GM12878 (cell line): ENCODE data around the gene CTSC. TPM values are rescaled to one million over a fixed set of nuclear protein-coding genes. Genes with fewer than 3 reads are reported as not detected.

Experiments used
- ATAC-seq: fragments of 200-7000 bp; cut with Tn5 transposase; 3 replicates; pipeline ENCODE4 v1.9.1; 2020; ENCODE audit warnings: mild to moderate bottlenecking, moderate library complexity
- BruUV-seq: library from RNA; stranded (reverse); fragments of 400-500 nt; replicated peaks from 2 replicates; lab custom pipeline; 2021; lab: Mats Ljungman, UMichigan
- CTCF ChIA-PET: fragments of 300-600 bp; sonication (Branson Sonifier 250); formaldehyde crosslinking; extraction: SDS; loops from one replicate; lab custom pipeline; 2021; ENCODE audit warnings: inconsistent platforms; lab: Yijun Ruan, JAX
- POLR2A ChIA-PET: fragments of 350-600 bp; formaldehyde crosslinking; extraction: SDS; loops from one replicate; lab custom pipeline; 2021; ENCODE audit warnings: inconsistent platforms; lab: Charles Lee
- RAD21 ChIA-PET: fragments of 300-600 bp; sonication (Branson Sonifier 250); formaldehyde crosslinking; loops from one replicate; lab custom pipeline; 2023; ENCODE audit warnings: antibody characterized with exemption; ENCODE audit not compliant: unreplicated experiment; lab: Charles Lee
- SMC1A ChIA-PET: fragments of 300-600 bp; sonication (Branson Sonifier 250); formaldehyde crosslinking; loops from one replicate; lab custom pipeline; 2023; ENCODE audit not compliant: unreplicated experiment, uncharacterized antibody; lab: Charles Lee
- DNase-seq: peaks from one replicate; pipeline ENCODE4 v3.0.0-alpha.2; 2011; ENCODE audit warnings: low read depth, low spot score
- FAIRE-seq: peaks from 3 replicates; lab custom pipeline; 2011; peaks lifted over from hg19 to GRCh38; lab: Jason Lieb, UNC
- H2AFZ ChIP-seq: 2 replicates; pipeline ENCODE4 v1.6.0; 2011; ENCODE audit warnings: low read depth, low read length, control low read depth; ENCODE audit not compliant: control insufficient read depth
- H3K27ac ChIP-seq: 2 replicates; pipeline ENCODE4 v1.5.1; 2011; ENCODE audit warnings: control low read depth; ENCODE audit not compliant: control insufficient read depth, insufficient read depth
- H3K27me3 ChIP-seq, 2 experiments: replicated peaks in 1 of 2; 2 replicates each; pipeline versions ENCODE4 v1.6.0 to v1.6.1; 2011; ENCODE audit warnings: low read length in 1 of 2; ENCODE audit not compliant: control insufficient read depth in 2 of 2, insufficient read depth in 2 of 2
- H3K36me3 ChIP-seq, 2 experiments: 2 replicates each; pipeline ENCODE4 v1.5.1; 2011; ENCODE audit warnings: low read length in 1 of 2; ENCODE audit not compliant: control insufficient read depth in 2 of 2, insufficient read depth in 2 of 2
- H3K4me1 ChIP-seq: 2 replicates; pipeline ENCODE4 v1.6.1; 2011; ENCODE audit warnings: mild to moderate bottlenecking, low read length, moderate library complexity, mixed read lengths; ENCODE audit not compliant: control insufficient read depth, insufficient read depth
- H3K4me2 ChIP-seq: 2 replicates; pipeline ENCODE4 v1.6.0; 2011; ENCODE audit warnings: control low read depth; ENCODE audit not compliant: control insufficient read depth, insufficient read depth
- H3K4me3 ChIP-seq: fragments of 200-600 bp; sonication (generic); 2 replicates; pipeline ENCODE4 v1.5.1; 2016
- H3K79me2 ChIP-seq: 2 replicates; pipeline ENCODE4 v1.6.0; 2011; ENCODE audit warnings: low read length; ENCODE audit not compliant: control insufficient read depth, insufficient read depth
- H3K9ac ChIP-seq: 2 replicates; pipeline ENCODE4 v1.8.0; 2011; ENCODE audit warnings: low read length, control low read depth, mixed read lengths; ENCODE audit not compliant: control insufficient read depth, insufficient read depth
- H3K9me3 ChIP-seq: replicated peaks from 3 replicates; pipeline ENCODE4 v1.5.1; 2011; ENCODE audit warnings: mild to moderate bottlenecking, low read length; ENCODE audit not compliant: control insufficient read depth, insufficient read depth
- H4K20me1 ChIP-seq: 2 replicates; pipeline ENCODE4 v1.6.0; 2011; ENCODE audit not compliant: control insufficient read depth, insufficient read depth
- ATF2 ChIP-seq: IDR thresholded peaks from 2 replicates; pipeline ENCODE4 v1.6.1; 2012; ENCODE audit warnings: low read length, inconsistent platforms
- CBFB ChIP-seq: IDR thresholded peaks from 2 replicates; pipeline ENCODE4 v1.6.1; 2016; ENCODE audit warnings: antibody characterized with exemption, low read depth
- CEBPZ ChIP-seq: fragments of 150-350 bp; IDR thresholded peaks from 2 replicates; pipeline ENCODE4 v1.6.1; 2016; ENCODE audit warnings: low read depth, low read length
- EP300 ChIP-seq, 2 experiments: fragments of 150-350 bp in 1 of 2; IDR thresholded peaks; 2 replicates each; pipeline ENCODE4 v1.6.1; 2011 to 2012; ENCODE audit warnings: low read depth in 2 of 2, low read length in 2 of 2, borderline replicate concordance in 1 of 2, improper control_type of control experiment in 1 of 2, inconsistent platforms in 1 of 2; ENCODE audit not compliant: control insufficient read depth in 1 of 2
- ETV6 ChIP-seq, 2 experiments: fragments of 450-650 bp in 1 of 2; IDR thresholded peaks in 1 of 2; conservative IDR thresholded peaks in 1 of 2; 2 replicates each; pipeline ENCODE4 v1.6.1; 2014; ENCODE audit warnings: antibody characterized with exemption in 1 of 2, borderline replicate concordance in 1 of 2, low read depth in 1 of 2, mild to moderate bottlenecking in 1 of 2, moderate library complexity in 1 of 2
- EZH2 ChIP-seq: IDR thresholded peaks from 2 replicates; pipeline ENCODE4 v1.6.1; 2012; ENCODE audit warnings: low read depth, mild to moderate bottlenecking, control low read depth, inconsistent platforms, low read length, borderline replicate concordance; ENCODE audit not compliant: control insufficient read depth
- MYC ChIP-seq: IDR thresholded peaks from 2 replicates; pipeline ENCODE4 v1.6.1; 2011; ENCODE audit warnings: mild to moderate bottlenecking, low read length, moderate library complexity, inconsistent platforms; ENCODE audit not compliant: insufficient read depth, insufficient replicate concordance, insufficient read length, severe bottlenecking
- RAD21 ChIP-seq: IDR thresholded peaks from 2 replicates; pipeline ENCODE4 v1.6.1; 2011; ENCODE audit warnings: mild to moderate bottlenecking, low read depth, low read length, moderate library complexity; ENCODE audit not compliant: insufficient read depth
- RAD51 ChIP-seq: fragments of 450-650 bp; IDR thresholded peaks from 2 replicates; pipeline ENCODE4 v1.6.1; 2016; ENCODE audit warnings: moderate library complexity, mild to moderate bottlenecking, inconsistent platforms
- SMAD1 ChIP-seq: fragments of 450-650 bp; IDR thresholded peaks from 2 replicates; pipeline ENCODE4 v1.6.1; 2018; ENCODE audit warnings: mild to moderate bottlenecking, low read depth; ENCODE audit not compliant: partially characterized antibody
- SPI1 ChIP-seq: IDR thresholded peaks from 2 replicates; pipeline ENCODE4 v1.6.1; 2011; ENCODE audit warnings: low read depth, mild to moderate bottlenecking, low read length, moderate library complexity, borderline replicate concordance; ENCODE audit not compliant: insufficient read depth
- SUPT20H ChIP-seq: IDR thresholded peaks from 2 replicates; pipeline ENCODE4 v1.6.1; 2011; ENCODE audit warnings: low read depth, mild to moderate bottlenecking, low read length, moderate library complexity, borderline replicate concordance; ENCODE audit not compliant: control insufficient read depth
- in situ Hi-C: fragments of 300-500 bp; cut with MboI; formaldehyde crosslinking; loops from 9 replicates; pipeline ENCODE4 v1.14.3; 2018; ENCODE audit warnings: mixed read lengths
- intact Hi-C: fragments of 100-400 bp; cut with micrococcal nuclease; formaldehyde crosslinking; loops from one replicate; pipeline ENCODE4 v1.14.2; 2022; ENCODE audit not compliant: unreplicated experiment
- polyA plus RNA-seq, 11 experiments: library from polyadenylated mRNA; depleted of rRNA in 4 of 11; unstranded in 6 of 11; stranded (reverse) in 5 of 11; fragments of >200 nt; fragmentation: Nextera tagmentation in 4 of 11; fragmentation: Illumina TruSeq in 1 of 11; extraction: Ambion mirVana in 4 of 11; extraction: Trizol in 1 of 11; gene quantifications; 1 replicate in 1 of 11; 2 replicates in 10 of 11; pipeline versions ENCODE4 v1.2.1 to v1.2.3, GENCODE V29; 2011 to 2016; ENCODE audit warnings: inconsistent platforms in 2 of 11, missing spikeins in 2 of 11, low read depth in 1 of 11
- total RNA-seq, 4 experiments: library from RNA; depleted of rRNA in 3 of 4; stranded (reverse); fragments of >200 nt in 3 of 4; fragmentation: Illumina TruSeq in 1 of 4; extraction: Trizol in 1 of 4; gene quantifications; 2 replicates each; pipeline versions ENCODE4 v1.2.1 to v1.2.3, GENCODE V29; 2013 to 2021

Gene CTSC
- total and polyA plus RNA-seq, 10 of the 15 experiments (the other 5 are each of a cell fraction or from before 2014, with no cell fraction given): 289 to 1,123 (median 430) TPM

- no peaks in the 10 kb centered on the region for H3K4me1 ChIP-seq
- no peaks in the 10 kb centered on the region for H4K20me1 ChIP-seq
- H3K9ac ChIP-seq: no peak overlapping the region
- in situ Hi-C loops: no loop called here
- RAD21 ChIA-PET: interaction anchor here (0.7 to 1.4 kb wide), 6 partner anchors 9 to 258 kb away, joined by 3 to 4 read pairs (median 3); no protein-coding TSS in a partner anchor
- no peaks in the 10 kb centered on the region for H3K79me2 ChIP-seq
- CTCF ChIA-PET: interaction anchor here (0.7 to 1.3 kb wide), 8 partner anchors 9 to 227 kb away, joined by 3 to 6 read pairs (median 3); no protein-coding TSS in a partner anchor
- no peak overlapping the region for H3K4me3 ChIP-seq
- SMC1A ChIA-PET: interaction anchor here (0.6 to 5.3 kb wide), 8 partner anchors 12 to 218 kb away, joined by 3 to 22 read pairs (median 3); no protein-coding TSS in a partner anchor
- ATAC-seq (no peak), FAIRE-seq (no peak), DNase-seq (no peak)
- TF ChIP-seq RAD21 (no peak), SPI1 (no peak), EP300 (IDR thresholded peaks at IDR 0.05; ENCODE audit: borderline replicate concordance in 1 of 2, control insufficient read depth in 1 of 2, low read depth in 2 of 2, low read length in 2 of 2) (no peak), ATF2 (no peak), CBFB (no peak), SUPT20H (no peak), ETV6 (conservative IDR thresholded peaks at IDR 0.05 in 1 of 2, IDR thresholded peaks at IDR 0.05 in 1 of 2; ENCODE audit: borderline replicate concordance in 1 of 2, low read depth in 1 of 2) (no peak), EZH2 (no peak), MYC (no peak), SMAD1 (no peak), RAD51 (no peak), CEBPZ (no peak)
- intact Hi-C loops: loop anchor here (5.0 kb wide), 2 partner anchors 47 to 182 kb away; no protein-coding TSS in a partner anchor
- H3K27me3 ChIP-seq: no peaks in the 10 kb centered on the region
- H3K4me2 ChIP-seq: no peak overlapping the region
- H3K27ac ChIP-seq: no peak overlapping the region
- no peaks in the 10 kb centered on the region for H3K9me3 ChIP-seq
- no TSS peak for BruUV-seq
- peaks cover 0 to 6% of the 10 kb centered on the region in 2 experiments; a peak in 1 of 4 replicates for H3K36me3 ChIP-seq
- POLR2A ChIA-PET: interaction anchor here (0.7 to 1.3 kb wide), 3 partner anchors 11 to 54 kb away, joined by 3 to 8 read pairs (median 4); no protein-coding TSS in a partner anchor
- H2AFZ ChIP-seq: no peak overlapping the region
Measured at GRCh38 chr11:88284336-88285050, 53.0 kb downstream of the CTSC start.
